GM18951 (cell line): ENCODE measurements around the gene MGME1.

Experiments
- POLR2A ChIP-seq: IDR thresholded peaks from 4 replicates; pipeline ENCODE4 v1.6.1; 2011; ENCODE audit warnings: mild to moderate bottlenecking; ENCODE audit not compliant: insufficient read length, insufficient read depth; ENCODE audit errors: extremely low read depth
- in situ Hi-C: fragments of 300-500 bp; cut with MboI; formaldehyde crosslinking; loops from one replicate; pipeline ENCODE4 v1.12.0; 2022; ENCODE audit warnings: low sequenced_read_pairs, mixed read lengths, inconsistent platforms; ENCODE audit not compliant: unreplicated experiment

The MGME1 gene

GRCh38 chr20:17968366-17969277 lies at the start of gene MGME1, which contains the start of gene SNX5:
TSS of gene MGME1 (plus strand) at chr20:17969018. CDS start at chr20:17969860, 842 bp downstream.
TSS of gene SNX5 (minus strand) at chr20:17968794. CDS start at chr20:17968425, 369 bp downstream.
- TF ChIP-seq POLR2A: peak; percentile 97
- in situ Hi-C loops: no loop called here

GRCh38 chr20:17919149-17919548 lies 49.7 kb upstream of the MGME1 start:
- in situ Hi-C loops: no loop called here
- TF ChIP-seq POLR2A: no peak

GRCh38 chr20:17921774-17922173 lies 47.0 kb upstream of the MGME1 start:
- no peak for TF ChIP-seq POLR2A

GRCh38 chr20:17925141-17925939 lies 43.5 kb upstream of the MGME1 start:
- TF ChIP-seq POLR2A: no peak
- in situ Hi-C loops: no loop called here

More at GRCh38 chr20:17921774-17922173, 47.0 kb upstream of the MGME1 start:
- in situ Hi-C loops: no loop called here

GRCh38 chr20:17925940-17926300 lies 42.9 kb upstream of the MGME1 start:
- in situ Hi-C loops: no loop called here
- no peak for TF ChIP-seq POLR2A

GRCh38 chr20:17928211-17928611 lies 40.6 kb upstream of the MGME1 start:
- no peak for TF ChIP-seq POLR2A
- in situ Hi-C loops: no loop called here

- in situ Hi-C loops: no loop called here
Measured at GRCh38 chr20:17928633-17929311, 40.0 kb upstream of the MGME1 start.

GRCh38 chr20:17931513-17931912 lies 37.3 kb upstream of the MGME1 start:
- TF ChIP-seq POLR2A: no peak
- in situ Hi-C loops: no loop called here

More at GRCh38 chr20:17928633-17929311, 40.0 kb upstream of the MGME1 start:
- TF ChIP-seq POLR2A: no peak

- no peak for TF ChIP-seq POLR2A
- in situ Hi-C loops: no loop called here
Measured at GRCh38 chr20:17932396-17932795, 36.4 kb upstream of the MGME1 start.

- in situ Hi-C loops: no loop called here
- TF ChIP-seq POLR2A: no peak
Measured at GRCh38 chr20:17933121-17933520, 35.7 kb upstream of the MGME1 start.

GRCh38 chr20:17933711-17934110 lies 35.1 kb upstream of the MGME1 start:
- in situ Hi-C loops: no loop called here
- TF ChIP-seq POLR2A: no peak

- in situ Hi-C loops: no loop called here
- TF ChIP-seq POLR2A: no peak
Measured at GRCh38 chr20:17934141-17934862, 34.5 kb upstream of the MGME1 start.
